IMR-90 (cell line): Measurements from ENCODE around the gene PRDM5.

Source experiments
- CEBPB ChIP-seq: IDR thresholded peaks from 2 replicates; pipeline ENCODE4 v1.6.1; 2012; ENCODE audit warnings: low read depth, low read length, improper control_type of control experiment
- CHD1 ChIP-seq: IDR thresholded peaks from 2 replicates; pipeline ENCODE4 v1.6.1; 2012; ENCODE audit warnings: low read depth, low read length, improper control_type of control experiment
- MXI1 ChIP-seq: IDR thresholded peaks from 2 replicates; pipeline ENCODE4 v1.6.1; 2012; ENCODE audit warnings: low read depth, mild to moderate bottlenecking, low read length, moderate library complexity, borderline replicate concordance
- NFE2L2 ChIP-seq: fragments of 150-350 bp; IDR thresholded peaks from 2 replicates; pipeline ENCODE4 v1.6.1; 2016; ENCODE audit warnings: low read depth, mild to moderate bottlenecking, low read length
- POLR2A ChIP-seq: IDR thresholded peaks from 2 replicates; pipeline ENCODE4 v1.6.1; 2012; ENCODE audit warnings: mild to moderate bottlenecking, low read depth, low read length
- SMC3 ChIP-seq: fragments of 150-350 bp; IDR thresholded peaks from 2 replicates; pipeline ENCODE4 v1.6.1; 2016; ENCODE audit warnings: low read depth, mild to moderate bottlenecking, antibody characterized with exemption, low read length, moderate library complexity
- TF ChIP-seq, protein P1 (sequence below): conservative IDR thresholded peaks from 2 replicates; pipeline ENCODE4 v1.5.1; 2012; ENCODE audit warnings: mild to moderate bottlenecking, low read depth, low read length, improper control_type of control experiment
- TF ChIP-seq, protein P2 (sequence below): fragments of 150-350 bp; IDR thresholded peaks from 2 replicates; pipeline ENCODE4 v1.6.1; 2017; ENCODE audit warnings: mild to moderate bottlenecking, antibody characterized with exemption, low read length, low read depth
- TF ChIP-seq, protein P3 (sequence below): fragments of 150-350 bp; IDR thresholded peaks from 2 replicates; pipeline ENCODE4 v1.6.1; 2016; ENCODE audit warnings: low read depth, mild to moderate bottlenecking, low read length, moderate library complexity, borderline replicate concordance

DNA sequence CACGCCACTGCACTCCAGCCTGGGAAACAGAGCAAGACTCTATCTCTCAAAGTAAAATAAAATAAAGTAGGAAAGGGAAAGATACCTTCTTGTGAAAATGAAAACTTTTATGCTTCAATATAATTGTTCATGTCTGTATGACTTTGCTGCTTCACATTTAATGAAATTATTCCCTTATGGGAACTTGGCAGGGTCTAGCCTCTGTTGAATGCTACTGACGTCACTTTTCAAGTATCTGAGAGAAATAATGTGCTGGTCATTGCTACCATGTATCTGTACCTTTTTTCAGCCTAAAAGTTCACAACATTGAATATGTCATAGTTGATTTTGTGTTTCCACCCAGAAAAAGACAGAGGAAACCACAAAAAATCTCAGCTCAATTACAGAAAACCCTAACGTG is 65.2 kb downstream of the PRDM5 start:
- TF ChIP-seq CEBPB, result no peak
- TF ChIP-seq, protein P1, sequence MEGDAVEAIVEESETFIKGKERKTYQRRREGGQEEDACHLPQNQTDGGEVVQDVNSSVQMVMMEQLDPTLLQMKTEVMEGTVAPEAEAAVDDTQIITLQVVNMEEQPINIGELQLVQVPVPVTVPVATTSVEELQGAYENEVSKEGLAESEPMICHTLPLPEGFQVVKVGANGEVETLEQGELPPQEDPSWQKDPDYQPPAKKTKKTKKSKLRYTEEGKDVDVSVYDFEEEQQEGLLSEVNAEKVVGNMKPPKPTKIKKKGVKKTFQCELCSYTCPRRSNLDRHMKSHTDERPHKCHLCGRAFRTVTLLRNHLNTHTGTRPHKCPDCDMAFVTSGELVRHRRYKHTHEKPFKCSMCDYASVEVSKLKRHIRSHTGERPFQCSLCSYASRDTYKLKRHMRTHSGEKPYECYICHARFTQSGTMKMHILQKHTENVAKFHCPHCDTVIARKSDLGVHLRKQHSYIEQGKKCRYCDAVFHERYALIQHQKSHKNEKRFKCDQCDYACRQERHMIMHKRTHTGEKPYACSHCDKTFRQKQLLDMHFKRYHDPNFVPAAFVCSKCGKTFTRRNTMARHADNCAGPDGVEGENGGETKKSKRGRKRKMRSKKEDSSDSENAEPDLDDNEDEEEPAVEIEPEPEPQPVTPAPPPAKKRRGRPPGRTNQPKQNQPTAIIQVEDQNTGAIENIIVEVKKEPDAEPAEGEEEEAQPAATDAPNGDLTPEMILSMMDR, result no peak
- no peak for TF ChIP-seq POLR2A
- TF ChIP-seq SMC3, result no peak
- TF ChIP-seq, protein P2, sequence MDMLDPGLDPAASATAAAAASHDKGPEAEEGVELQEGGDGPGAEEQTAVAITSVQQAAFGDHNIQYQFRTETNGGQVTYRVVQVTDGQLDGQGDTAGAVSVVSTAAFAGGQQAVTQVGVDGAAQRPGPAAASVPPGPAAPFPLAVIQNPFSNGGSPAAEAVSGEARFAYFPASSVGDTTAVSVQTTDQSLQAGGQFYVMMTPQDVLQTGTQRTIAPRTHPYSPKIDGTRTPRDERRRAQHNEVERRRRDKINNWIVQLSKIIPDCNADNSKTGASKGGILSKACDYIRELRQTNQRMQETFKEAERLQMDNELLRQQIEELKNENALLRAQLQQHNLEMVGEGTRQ, result no peak
- no peak for TF ChIP-seq CHD1
- no peak for TF ChIP-seq MXI1
- TF ChIP-seq, protein P3, sequence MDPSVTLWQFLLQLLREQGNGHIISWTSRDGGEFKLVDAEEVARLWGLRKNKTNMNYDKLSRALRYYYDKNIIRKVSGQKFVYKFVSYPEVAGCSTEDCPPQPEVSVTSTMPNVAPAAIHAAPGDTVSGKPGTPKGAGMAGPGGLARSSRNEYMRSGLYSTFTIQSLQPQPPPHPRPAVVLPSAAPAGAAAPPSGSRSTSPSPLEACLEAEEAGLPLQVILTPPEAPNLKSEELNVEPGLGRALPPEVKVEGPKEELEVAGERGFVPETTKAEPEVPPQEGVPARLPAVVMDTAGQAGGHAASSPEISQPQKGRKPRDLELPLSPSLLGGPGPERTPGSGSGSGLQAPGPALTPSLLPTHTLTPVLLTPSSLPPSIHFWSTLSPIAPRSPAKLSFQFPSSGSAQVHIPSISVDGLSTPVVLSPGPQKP, result no peak
- TF ChIP-seq NFE2L2, result no peak
